Measurements from ENCODE around the gene GC.

DNA sequence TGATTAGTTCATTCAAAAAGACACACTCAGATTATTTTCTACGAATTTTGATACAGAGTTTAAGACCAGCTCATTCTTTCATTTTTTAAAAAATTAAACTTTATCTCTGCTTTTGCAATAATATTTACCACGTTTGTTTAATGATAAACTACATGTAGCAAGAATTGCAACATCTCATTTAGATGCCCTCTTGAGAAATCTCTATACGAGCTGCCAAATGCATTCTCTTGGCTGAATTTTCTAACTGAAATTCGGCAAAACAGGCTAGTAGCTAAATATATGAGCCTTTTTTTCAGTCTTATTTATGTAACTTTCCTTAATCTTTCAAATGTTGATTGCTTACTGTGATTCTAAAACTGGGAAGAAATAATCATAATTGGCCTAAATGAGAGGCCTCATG lies 2.1 kb upstream of the GC start:
- TF ChIP-seq POLR2A (IDR thresholded peaks at IDR 0.05; ENCODE audit: low read depth, low read length), result no peak
- TF ChIP-seq TAF1 (IDR thresholded peaks at IDR 0.05; ENCODE audit: borderline replicate concordance, low read depth, low read length), result no peak
- no peak for TF ChIP-seq POLR2AphosphoS5 (IDR thresholded peaks at IDR 0.05; ENCODE audit: low read depth, low read length)

Data from GM12892 (cell line).